Measurements from ENCODE around the gene L1TD1.
"Not testable (repeated sequence)": the region's sequence is repeated elsewhere in the genome, so short reads cannot be mapped to it uniquely, and the experiment has no call there.

Gene L1TD1

DNA sequence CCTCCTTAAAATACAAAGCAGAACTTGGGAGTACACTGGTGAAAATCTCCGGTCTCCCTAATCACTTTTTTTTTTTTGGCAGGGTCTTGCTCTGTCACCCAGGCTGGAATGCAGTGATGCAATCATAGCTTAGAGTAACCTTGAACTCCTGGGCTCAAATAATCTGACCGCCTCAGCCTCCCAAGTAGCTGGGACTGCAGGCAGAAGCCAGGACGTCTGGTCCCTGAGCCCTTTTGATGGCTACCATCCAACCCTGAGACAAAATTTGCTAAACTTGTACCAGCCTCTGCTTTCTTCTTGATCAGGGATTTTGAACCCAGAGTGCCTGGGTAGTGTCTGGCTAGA is 4.1 kb downstream of the L1TD1 start:
- no peak for DNase-seq

DNA sequence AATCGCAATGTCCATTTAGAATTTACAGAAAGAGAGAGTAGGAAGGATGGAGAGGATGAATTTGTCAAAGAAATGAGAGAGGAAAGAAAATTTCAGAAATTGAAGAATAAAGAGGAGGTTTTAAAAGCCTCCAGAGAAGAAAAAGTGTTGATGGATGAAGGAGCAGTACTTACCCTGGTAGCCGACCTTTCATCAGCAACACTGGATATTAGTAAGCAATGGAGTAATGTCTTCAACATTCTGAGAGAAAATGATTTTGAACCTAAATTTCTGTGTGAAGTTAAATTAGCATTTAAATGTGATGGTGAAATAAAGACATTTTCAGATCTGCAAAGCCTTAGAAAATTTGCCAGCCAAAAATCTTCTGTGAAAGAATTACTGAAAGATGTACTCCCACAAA is 12.5 kb downstream of the L1TD1 start:
- no peak for DNase-seq

DNA sequence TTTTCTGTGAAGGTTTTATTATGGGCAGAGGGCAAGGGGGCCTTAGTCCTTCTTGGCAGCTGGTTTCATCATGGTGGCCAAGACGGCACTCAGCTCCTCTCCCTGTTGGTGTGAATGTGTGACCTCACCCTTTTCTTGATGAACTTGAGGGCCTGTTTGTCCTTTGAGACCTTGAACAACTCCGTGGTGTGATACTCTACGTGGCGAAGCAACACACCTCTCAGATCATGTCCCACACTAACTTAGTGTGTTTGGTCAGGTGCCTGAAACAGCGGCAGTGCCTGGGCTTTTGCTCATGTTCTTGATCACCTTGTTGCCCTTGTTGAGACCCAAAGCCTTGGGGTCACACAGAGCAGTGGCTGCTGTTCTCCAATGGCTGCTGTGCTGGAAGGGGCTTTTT is 13.4 kb downstream of the L1TD1 start:
- no peak for DNase-seq

DNA sequence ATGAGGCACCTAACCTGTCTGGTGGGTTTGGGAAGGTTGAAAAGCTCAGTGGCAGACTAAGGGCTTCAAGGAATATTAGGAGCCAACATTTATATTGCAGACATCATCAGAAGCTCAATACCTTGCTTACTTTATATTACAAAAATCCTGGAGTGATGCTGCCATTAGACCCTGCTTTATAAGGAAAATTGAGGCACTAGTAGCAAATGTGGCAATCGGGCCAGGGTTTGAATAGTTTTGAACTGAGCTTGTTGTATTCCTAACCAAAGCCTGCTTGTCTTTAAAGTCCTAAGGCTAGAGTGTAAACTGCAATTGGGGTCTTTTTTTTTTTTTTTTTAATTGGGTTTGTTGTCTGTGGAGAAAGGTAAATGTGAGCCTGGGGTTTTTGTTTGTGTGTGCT is 14.3 kb downstream of the L1TD1 start:
- no peak for DNase-seq

DNA sequence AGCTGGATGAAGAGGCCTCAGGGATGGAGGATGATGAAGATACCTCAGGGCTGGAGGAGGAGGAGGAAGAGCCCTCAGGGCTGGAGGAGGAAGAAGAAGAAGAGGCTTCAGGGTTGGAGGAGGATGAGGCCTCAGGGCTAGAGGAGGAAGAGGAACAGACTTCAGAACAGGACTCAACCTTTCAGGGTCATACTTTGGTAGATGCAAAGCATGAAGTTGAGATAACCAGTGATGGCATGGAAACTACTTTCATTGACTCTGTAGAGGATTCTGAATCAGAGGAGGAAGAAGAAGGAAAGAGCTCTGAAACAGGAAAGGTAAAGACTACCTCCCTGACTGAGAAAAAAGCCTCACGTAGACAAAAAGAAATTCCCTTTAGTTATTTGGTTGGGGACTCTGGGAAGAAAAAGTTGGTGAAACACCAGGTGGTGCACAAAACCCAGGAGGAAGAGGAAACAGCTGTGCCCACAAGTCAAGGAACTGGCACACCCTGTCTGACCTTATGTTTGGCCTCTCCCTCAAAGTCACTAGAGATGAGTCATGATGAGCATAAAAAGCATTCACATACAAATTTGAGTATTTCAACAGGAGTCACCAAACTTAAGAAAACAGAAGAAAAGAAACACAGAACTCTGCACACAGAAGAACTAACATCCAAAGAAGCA is 15.4 kb downstream of the L1TD1 start:
- DNase-seq = no peak

DNA sequence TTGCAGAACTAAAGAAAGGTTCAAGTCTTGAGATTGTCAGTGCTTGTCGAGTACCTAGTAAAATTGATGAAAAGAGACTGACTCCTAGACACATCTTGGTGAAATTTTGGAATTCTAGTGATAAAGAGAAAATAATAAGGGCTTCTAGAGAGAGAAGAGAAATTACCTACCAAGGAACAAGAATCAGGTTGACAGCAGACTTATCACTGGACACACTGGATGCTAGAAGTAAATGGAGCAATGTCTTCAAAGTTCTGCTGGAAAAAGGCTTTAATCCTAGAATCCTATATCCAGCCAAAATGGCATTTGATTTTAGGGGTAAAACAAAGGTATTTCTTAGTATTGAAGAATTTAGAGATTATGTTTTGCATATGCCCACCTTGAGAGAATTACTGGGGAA is 16.3 kb downstream of the L1TD1 start:
- DNase-seq = no peak

DNA sequence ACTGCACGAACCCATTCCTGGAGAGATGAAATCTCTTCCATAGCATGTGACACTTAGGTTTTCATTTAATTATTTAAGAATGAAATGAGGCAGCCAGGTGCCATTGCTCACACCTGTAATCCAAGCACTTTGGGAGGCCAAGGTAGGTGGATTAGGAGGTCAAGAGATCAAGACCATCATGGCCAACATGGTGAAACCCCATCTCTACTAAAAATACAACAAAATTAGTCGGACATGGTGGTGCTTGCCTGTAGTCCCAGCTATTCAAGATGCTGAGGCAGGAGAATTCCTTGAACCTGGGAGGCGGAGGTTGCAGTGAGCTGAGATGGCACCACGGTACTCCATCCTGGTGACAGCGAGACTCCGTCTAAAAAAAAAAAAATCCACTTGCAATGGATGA is 17.8 kb downstream of the L1TD1 start:
- DNase-seq = no peak

DNA sequence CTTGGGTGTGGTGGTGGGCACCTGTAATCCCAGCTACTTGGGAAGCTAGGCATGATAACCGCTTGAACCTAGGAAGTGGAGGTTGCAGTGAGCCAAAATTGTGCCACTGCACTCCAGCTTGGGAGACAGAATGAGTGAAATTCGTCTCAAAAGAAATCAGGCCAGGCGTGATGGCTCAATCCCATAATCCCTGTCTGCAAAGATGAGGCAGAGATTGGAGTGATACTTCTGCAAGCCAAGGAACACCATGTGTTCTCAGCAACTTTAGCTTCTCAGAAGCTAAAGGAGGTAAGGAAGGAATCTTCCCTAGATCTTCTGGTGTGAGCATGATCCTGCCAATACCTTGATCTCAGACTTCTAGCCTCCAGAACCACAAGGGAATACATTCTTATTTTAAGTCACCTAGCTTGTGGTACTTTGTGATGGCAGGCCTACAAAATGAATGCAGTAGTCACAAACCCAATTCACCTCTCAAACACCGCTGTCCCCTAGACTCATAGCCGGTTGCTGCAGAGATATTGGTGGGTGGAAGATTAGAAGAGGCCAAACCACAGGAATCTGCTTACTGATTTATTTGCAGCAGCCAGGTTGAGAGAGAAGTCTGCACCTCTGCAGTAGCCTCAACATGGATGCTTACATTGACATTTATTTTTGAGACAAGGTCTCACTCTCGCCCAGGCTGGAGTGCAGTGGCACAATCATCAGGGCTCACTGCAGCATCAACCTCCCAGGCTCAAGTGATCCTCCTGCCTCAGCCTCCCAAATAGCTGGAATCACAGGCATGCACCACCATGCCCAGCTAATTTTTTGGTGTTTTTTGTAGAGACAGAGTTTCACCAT is 18.6 kb downstream of the L1TD1 start:
- no peak for DNase-seq

DNA sequence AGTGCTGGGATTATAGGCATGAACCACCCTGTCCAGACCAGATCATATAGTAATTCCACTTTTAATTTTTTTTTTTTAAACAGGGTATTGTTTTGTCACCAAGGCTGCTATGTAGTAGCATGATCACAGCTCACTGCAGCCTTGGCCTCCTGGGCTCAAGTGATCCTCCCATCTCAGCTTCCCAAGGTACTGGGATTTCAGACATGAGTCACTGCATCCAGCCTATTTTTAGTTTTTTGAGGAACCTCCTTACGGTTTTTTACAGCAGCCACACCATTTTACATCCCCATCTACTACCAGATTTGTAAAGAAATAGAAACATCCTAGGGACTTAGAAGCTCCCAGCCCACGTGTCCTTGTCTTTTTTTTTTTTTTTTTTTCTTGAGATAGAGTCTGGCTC is 24.0 kb downstream of the L1TD1 start:
- DNase-seq = no peak

DNA sequence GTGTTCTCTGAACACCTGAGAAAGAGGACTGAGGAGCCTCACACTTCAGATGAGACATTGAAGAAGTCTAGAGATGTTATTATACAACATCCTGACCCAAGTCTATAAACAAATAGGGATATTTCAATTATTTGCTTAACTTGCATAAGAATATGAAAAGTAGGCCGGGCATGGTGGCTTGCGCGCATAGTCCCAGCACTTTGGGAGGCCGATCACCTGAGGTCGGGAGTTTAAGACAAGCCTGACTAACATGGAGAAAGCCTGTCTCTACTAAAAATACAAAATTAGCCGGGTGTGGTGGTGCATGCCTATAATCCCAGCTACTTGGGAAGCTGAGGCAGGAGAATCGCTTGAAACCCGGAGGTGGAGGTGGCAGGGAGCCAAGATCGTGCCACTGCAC is 25.8 kb downstream of the L1TD1 start:
- not testable (repeated sequence) for DNase-seq

DNA sequence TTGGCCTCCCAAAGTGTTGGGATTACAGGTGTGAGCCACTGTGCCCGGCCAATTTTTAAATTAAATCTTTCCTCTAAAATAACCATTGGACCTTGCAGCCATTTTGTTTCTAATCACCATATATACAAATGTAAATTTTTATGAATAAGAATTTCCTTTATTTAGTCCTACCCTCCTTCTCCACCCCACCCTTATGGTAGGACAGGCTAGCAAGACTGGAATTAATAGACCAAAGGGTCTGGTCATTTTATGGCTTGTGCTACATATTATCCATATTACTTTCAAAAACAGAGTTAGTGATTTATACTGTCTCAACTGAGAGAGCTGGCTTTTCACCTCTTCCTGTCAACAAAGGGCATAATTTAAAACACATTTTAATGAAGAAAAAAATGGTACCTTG is 26.5 kb downstream of the L1TD1 start:
- DNase-seq = no peak

DNA sequence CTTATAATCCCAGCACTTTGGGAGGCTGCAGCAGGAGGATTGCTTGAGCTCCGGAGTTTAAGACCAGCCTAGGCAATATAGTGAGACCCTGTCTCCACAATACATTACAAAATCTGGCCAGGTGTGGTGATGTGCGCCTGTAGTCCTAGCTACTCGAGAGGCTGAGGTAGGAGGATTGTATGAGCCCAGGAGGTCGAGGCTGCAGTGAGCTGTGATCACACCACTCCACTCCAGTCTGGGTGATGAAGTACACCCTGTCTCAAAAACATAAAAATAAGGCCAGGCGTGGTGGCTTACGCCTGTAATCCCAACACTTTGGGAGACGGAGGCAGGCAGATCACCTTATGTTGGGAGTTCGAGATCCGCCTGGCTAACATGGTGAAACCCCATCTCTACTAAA is 27.7 kb downstream of the L1TD1 start:
- no peak for DNase-seq

DNA sequence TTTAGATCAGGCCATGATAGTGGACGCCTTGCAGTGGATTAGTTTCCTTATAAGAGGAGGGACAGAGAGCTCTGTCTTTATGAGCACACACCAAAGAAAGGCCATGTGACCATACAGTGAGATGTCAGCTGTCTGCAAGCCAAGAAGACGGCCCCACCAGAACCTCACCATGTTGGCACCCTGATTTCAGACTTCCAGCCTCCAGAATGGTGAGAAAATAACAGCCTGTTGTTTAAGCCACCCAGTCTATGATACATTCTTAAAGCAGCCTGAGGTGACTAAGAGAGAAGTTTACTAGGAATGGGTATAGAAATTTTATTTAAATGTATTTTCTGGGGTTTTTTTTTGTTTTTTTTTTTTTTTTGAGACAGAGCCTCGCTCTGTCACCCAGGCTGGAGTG is 29.5 kb downstream of the L1TD1 start:
- no peak for DNase-seq

DNA sequence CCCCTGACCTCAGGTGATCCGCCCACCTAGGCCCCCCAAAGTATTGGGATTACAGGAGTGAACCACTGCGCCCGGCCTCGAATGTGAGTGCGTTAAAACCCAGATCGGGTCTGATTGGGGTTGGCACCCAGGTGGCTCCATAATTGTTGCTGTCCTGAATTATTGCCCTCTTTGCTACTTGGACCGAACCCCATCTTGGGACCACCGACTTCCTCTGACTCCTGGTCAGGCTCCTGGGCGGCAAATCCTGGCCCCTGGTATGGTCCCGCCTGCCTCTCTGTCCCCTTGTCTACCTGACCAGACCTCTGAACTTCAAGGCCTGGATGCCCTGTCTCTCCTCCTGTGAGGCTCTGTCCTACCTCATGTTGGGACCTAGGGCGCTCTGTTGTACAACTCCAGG is 32.8 kb downstream of the L1TD1 start:
- DNase-seq = no peak

DNA sequence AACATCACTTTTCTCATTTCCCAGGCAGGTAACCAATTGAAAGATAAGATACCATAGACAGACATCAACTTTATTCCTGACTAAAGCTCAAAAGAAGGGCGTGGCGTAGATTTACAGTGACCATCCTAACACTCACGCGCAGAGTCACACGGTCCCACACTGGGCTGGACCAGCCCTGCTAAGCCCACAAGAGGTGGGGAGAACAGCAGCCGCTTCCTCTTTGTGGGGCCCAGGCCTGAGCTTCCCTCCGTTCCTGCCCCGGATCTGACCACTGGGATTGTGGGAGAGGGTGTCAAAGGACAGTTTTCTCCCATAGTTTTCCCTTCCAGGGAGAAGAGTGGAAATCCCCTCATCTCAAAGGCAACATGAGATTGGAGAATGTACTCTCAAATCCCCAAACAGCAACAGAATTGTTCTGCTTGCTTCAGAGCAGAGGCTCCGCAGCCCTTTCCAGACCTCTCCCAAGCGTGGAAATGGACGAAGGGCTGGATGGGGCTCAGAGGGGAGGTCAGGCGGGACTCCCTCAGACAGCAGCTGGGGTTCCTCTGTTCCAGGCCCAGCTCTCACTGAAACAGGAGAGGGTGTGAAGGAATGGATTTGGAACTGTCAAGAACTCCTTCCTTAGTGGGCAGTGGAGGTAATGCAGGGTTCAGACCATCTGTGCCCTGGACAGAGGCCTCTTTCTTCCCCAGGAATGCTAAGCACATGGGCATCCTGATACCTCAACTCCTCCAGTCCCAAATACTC is 33.7 kb downstream of the L1TD1 start:
- no peak for DNase-seq

DNA sequence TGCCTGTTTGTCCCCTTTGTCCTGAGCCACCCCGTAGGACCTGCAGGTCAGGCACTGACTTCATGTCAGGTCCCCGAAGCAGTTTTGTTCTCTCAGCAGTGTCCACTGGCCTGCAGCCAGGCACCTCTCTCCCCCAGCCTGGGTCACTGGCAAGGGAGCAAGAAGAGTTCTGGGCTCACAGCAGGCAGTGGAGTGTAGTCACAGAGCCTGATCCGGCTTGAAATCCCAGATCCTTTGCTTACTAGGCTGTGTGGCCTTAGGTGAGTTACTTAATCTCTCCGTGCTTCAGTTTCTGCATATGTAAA is 34.2 kb downstream of the L1TD1 start:
- DNase-seq = no peak

DNA sequence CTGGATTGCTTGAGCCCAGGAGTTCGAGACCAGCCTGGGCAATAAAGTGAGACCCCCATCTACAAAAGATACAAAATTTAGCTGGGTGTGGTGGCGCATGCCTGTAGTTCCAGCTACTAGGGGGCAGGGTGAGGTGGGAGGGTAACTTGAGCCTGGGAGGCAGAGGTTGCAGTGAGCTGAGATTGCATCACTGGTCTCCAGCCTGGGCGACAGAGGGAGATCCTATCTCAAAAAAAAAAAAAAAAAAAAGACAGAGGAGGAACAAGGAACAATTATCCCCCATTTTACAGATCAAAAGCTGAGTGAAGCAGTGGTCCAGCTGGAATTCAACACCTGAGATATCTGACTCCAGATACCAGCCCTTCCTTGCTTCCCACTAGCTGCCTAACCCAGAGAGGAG is 34.8 kb downstream of the L1TD1 start:
- DNase-seq = no peak

DNA sequence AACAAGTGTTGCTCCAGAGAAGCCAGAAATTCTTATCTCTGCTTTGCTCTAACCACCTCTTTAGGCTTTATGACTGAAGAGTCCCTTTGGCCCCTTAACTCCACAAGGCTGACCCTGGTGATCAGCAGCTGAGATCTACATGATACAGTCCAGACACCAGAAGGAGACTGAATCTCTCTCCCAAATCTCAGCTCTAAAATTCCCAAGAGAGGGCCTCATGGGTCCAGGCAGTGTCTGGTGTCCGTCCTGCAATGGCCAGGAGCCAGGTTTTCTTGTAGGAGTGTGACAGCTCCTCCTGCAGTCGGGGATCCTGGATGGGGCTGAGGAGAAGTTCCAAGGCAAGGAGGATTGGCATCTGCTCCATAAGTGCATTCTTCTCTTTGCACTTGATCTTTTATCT is 35.3 kb downstream of the L1TD1 start:
- no peak for DNase-seq

DNA sequence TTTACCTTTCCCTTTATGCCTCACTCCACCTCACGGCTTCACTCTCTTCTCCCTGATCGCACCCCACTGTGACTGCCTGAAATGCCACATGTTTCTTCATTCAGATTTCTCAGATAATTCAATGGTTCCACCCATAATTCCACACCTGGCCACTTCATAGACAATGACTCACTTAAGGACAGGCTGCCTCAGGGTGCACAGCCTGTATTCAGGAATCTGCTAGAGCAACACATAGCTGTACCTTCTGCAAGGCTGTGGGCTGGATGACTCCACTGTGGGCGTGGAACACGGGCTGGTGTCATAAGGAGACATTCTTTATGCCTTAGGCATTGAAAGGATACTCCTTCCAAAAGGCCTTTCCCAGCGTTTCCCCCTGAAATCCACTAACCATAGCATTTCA is 36.1 kb downstream of the L1TD1 start:
- no peak for DNase-seq

DNA sequence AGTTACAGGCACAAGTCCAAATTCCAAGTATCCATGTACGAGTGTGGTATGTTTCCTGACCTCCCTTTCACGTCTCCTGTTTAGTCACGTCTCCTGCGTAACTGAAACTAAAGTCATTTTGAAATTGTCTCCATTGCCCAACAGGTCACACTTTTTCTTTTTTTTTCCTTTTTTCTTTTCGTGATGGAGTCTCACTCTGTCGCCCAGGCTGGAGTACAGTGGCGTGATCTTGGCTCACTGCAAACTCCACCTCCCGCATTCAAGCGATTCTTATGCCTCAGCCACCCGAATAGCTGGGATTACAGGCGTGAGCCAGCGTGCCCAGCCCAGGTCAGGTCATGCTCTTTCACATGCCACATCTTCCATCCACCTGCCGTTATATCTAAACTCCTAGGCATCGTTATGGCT is 38.2 kb downstream of the L1TD1 start:
- no peak for DNase-seq

DNA sequence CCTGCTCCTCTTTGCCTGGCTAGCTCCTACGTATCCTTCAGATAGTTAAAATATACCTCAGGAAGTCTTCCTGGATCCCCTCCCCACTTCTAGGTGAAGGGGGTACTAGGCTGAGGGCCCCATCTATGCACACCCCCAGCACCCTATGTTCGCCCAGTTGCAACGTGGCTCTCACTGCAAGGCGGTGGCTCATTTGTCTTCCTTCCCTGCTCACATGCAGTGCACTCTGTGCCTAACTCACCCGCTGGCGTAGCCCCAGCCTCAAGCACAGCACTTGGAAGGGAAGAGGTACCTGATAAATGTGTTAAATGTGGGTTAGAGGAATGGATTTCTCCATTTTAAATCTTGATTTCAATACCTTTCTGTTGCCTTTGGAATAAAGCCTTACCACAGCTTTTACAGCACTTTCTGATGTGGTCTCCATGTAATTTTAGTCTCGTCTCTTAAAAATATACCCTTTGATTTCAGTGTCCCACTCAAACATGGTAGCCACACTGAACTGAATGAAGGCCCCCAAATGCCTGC is 39.3 kb downstream of the L1TD1 start:
- DNase-seq = no peak

DNA sequence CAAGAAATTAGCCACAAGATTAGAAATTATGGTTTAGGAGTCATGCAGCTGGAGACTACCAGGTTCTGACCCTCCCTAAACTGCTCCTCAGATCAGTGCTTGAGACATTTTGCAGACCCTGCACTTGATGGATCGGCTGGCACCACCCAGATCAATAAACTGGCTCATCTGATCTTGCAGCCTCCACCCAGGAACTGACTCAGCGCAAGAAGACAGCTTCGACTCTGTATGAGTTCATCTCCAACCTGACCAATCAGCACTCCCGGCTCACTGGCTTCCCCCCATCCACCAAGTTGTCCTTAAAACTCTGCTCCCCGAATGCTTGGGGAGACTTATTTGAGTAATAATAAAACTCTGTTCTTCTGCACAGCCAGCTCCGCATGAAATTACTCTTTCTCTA is 40.0 kb downstream of the L1TD1 start:
- no peak for DNase-seq

DNA sequence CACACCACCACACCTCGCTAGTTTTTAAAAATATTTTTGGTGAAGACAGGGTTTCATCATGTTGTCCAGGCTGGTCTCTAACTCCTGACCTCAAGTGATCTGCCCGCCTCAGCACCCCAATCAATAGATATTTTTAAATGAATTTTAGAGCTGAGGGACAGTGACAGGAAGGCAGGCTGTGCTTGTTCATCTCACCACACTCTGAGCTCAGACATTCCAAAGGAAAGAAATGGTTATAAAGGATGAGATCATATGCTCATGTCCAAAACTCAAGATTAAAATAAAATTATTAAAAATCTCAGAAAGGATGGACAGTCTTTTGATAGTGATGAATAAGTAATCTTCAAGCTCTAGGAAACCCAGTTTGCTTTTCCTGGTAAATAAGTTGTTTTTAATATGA is 40.9 kb downstream of the L1TD1 start:
- no peak for DNase-seq

DNA sequence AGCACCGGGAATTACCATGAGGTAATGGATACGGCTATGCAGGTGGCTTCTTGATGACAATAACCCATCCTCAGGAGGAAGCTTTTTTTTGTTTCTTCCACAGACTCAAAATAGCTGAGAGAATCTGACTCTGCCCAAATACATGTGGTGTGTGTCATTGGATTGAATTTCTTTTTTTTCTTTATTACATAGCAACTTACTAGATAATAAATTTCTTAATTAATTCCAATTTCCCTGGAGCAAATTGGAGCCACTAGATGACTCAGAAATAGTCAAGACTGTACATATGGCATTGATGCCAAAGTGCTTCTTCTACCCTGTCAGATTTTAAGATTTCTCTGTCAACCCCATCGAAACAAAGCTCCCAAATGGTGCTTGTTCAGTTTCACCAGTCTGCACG is 42.7 kb downstream of the L1TD1 start:
- no peak for DNase-seq

Data from NCI-H1436 (cell line).